Retinal pigment epithelial cell (primary cell): Measurements from ENCODE around the gene RIN2.

Source experiments
- DNase-seq: peaks from one replicate; pipeline ENCODE4 v3.0.0-alpha.2; 2010; ENCODE audit warnings: low read depth
- H3K4me3 ChIP-seq: 2 replicates; pipeline ENCODE4 v1.5.1; 2011; ENCODE audit warnings: mild to moderate bottlenecking, low read length, control low read depth, moderate library complexity
- CTCF ChIP-seq: conservative IDR thresholded peaks from 2 replicates; pipeline ENCODE4 v1.5.1; 2011; ENCODE audit warnings: low read depth, low read length, control low read depth, inconsistent platforms

RIN2 gene

GRCh38 chr20:19756761-19757486 lies 1.1 kb upstream of the RIN2 start:
- DNase-seq = no peak
- H3K4me3 ChIP-seq = peak overlapping the region; percentile 80
- TF ChIP-seq CTCF = no peak

- no peak for TF ChIP-seq CTCF
- peak; percentile 71 for DNase-seq
- H3K4me3 ChIP-seq = peak overlapping the region; percentile 80
These were observed 448 bp upstream of the RIN2 start for GRCh38 chr20:19757487-19758132.

- DNase-seq = no peak
- no peak for TF ChIP-seq CTCF
- H3K4me3 ChIP-seq = peak overlapping the region; percentile 80
These were observed 658 bp downstream of the RIN2 start for GRCh38 chr20:19758501-19759331.

- no peak for DNase-seq
- no peak overlapping the region for H3K4me3 ChIP-seq
- no peak for TF ChIP-seq CTCF
These were observed 2.3 kb downstream of the RIN2 start for GRCh38 chr20:19760371-19760721.

- TF ChIP-seq CTCF = no peak
- DNase-seq = no peak
- no peak overlapping the region for H3K4me3 ChIP-seq
These were observed 3.3 kb downstream of the RIN2 start for GRCh38 chr20:19761326-19761725.

- no peak for TF ChIP-seq CTCF
- DNase-seq = no peak
- no peak overlapping the region for H3K4me3 ChIP-seq
These were observed 3.8 kb downstream of the RIN2 start for GRCh38 chr20:19761841-19762240.

GRCh38 chr20:19764207-19764606 lies 6.1 kb downstream of the RIN2 start:
- no peak for DNase-seq
- TF ChIP-seq CTCF = no peak

More at GRCh38 chr20:19764207-19764606, 6.1 kb downstream of the RIN2 start:
- H3K4me3 ChIP-seq = no peak overlapping the region
